GM19452 (cell line): ENCODE measurements around the gene ELF1.

Experiments
- ATAC-seq: cut with Tn5 transposase; IDR thresholded peaks from one replicate; pipeline ENCODE4 v1.9.1; 2021; ENCODE audit not compliant: unreplicated experiment

ELF1 gene

DNA sequence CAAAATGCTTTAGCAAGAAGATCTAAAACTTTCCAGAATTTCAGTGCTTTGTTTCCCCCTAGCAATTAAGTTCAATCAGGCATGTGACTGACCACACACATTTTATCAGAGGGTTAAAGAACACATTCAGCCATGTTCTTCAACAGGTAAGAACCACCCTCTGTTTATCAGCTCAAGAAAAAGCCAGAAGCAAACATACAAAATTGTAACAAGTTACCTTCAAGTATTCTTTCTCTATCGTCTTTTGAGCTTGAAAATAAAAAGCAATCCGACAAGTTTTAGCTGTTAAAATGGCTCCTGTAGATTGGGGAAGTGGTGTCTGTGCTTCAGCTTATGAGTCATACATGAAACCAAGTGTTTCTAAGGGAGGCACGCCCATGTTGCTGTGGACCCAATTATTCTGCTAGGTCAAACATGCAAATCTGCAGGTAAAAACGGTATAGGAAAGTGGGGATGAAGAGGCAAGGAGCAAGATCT lies at the start of gene ELF1:
Gene ELF1 (minus strand): TSS at position 306 of the 477 bp plus-strand sequence. CDS start 37,262 bp downstream, outside the sequence.
- ATAC-seq: peak; percentile 89

DNA sequence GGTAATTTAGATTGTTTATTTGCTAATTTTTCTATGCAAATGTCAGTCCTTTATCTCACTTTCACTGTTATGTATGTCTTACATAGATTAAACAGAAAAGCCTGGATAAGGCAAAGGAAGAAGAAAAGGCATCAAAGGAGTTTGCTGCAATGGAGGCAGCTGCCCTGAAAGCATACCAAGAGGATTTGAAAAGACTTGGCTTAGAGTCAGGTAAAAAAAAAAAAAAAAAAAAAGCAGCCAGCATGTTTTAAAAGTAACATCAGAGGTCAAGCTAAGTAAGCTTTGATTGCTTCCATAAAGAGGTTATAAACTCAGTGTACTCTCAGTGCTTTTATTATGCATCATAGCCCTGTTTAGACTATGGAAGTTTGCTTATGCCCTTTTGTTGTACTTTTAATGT lies 46.0 kb upstream of the ELF1 start:
- ATAC-seq: no peak

DNA sequence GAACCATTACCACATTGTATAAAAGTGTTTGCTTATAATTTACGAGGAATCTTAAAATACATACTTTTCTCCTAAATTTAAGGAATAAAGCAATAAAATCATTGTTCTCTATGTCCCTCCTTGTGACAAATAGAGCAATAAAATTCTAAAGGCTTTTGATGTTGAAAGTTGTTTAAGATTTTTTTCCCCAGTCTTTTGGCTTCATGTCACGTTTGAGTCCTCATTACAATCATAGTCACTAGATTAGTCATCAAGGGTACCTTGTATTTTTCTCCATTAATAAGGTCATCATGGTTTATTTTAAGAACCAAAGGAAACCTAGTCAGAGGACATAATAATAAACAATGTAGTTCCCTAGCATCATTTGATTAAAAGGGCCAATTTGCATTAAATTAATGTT lies 45.4 kb upstream of the ELF1 start:
- ATAC-seq: no peak

GRCh38 chr13:41061914-41062837 lies 43.1 kb upstream of the ELF1 start:
- ATAC-seq: peak; percentile 37

GRCh38 chr13:41061075-41061913 lies 42.2 kb upstream of the ELF1 start, which contains the start of gene WBP4:
Gene WBP4 (plus strand): TSS chr13:41061509. CDS start chr13:41061674, 165 bp downstream.
- peak; percentile 72 for ATAC-seq

- peak; percentile 28 for ATAC-seq
Measured at GRCh38 chr13:41060724-41061074, 41.6 kb upstream of the ELF1 start.

GRCh38 chr13:41060082-41060723 lies 41.1 kb upstream of the ELF1 start:
- ATAC-seq: peak; percentile 44

DNA sequence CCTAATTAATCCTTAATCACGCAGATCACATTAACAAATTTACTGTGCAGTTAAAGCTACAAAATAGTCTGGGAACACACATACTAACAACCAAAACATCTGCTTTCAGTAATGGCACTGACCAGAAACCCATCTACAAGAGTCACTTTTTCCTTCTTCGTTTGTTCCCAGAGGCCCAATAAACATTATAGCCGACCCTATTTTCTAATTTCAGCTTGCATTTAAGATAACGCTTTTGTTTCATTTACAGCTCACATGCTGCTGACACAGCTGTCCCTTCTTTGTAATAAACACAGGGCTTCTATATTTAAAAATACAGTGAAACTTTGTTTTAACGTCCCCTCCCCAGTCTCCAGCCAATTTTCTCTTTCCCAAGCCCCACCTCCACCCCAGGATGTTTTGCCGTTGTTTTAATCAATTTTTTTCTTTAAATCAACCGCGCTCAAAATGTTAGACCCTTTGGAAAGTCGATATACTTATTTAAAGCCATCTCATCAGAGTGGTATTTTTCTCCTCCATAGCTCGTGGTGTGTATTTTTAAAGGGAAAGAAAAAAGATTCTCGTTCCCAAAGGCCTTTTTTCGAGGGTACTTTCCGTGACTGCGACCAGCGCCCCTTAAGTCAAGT lies 40.5 kb upstream of the ELF1 start:
- no peak for ATAC-seq

GRCh38 chr13:41058295-41059070 lies 39.4 kb upstream of the ELF1 start:
- no peak for ATAC-seq

- no peak for ATAC-seq
Measured at GRCh38 chr13:41056826-41057711, 38.0 kb upstream of the ELF1 start.

- no peak for ATAC-seq
Measured at GRCh38 chr13:41056194-41056593, 37.1 kb upstream of the ELF1 start.

DNA sequence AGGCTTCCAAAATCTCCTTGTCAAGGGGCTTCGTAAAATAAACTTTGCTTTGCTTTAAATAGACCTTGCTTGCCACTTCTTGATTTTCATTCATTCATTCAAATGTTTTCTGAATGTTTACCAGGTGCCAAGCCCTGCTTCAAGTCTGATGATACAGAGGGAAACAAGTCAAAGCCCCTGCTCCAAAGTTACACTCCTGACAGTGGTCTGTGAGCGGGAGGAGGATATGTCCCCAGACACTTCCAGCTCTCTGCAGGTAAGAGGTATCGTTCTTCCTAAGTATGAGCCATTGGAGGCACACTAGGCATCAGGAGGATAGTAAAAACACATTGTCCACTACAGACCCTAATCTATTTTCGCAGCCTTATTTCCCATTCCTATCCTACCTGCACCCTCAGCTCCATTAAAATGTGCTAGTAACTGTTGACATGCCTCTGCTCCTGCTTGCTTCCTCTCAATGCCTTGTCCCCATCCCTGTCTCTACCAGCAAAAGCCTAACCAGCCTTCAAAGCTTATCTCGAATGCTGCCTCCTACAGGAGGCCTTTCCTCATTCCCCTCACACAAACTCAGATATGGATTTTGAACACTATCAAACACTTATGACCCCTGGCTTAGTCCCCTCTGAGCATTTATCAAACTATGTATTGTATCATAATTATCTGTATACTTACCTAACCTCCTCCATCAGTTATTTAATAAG lies 36.0 kb upstream of the ELF1 start:
- ATAC-seq: no peak

- ATAC-seq: no peak
Measured at GRCh38 chr13:41054212-41054877, 35.2 kb upstream of the ELF1 start.

- ATAC-seq: peak; percentile 87
Measured at GRCh38 chr13:41053384-41053826, 34.3 kb upstream of the ELF1 start.

GRCh38 chr13:41052441-41052840 lies 33.3 kb upstream of the ELF1 start:
- no peak for ATAC-seq

DNA sequence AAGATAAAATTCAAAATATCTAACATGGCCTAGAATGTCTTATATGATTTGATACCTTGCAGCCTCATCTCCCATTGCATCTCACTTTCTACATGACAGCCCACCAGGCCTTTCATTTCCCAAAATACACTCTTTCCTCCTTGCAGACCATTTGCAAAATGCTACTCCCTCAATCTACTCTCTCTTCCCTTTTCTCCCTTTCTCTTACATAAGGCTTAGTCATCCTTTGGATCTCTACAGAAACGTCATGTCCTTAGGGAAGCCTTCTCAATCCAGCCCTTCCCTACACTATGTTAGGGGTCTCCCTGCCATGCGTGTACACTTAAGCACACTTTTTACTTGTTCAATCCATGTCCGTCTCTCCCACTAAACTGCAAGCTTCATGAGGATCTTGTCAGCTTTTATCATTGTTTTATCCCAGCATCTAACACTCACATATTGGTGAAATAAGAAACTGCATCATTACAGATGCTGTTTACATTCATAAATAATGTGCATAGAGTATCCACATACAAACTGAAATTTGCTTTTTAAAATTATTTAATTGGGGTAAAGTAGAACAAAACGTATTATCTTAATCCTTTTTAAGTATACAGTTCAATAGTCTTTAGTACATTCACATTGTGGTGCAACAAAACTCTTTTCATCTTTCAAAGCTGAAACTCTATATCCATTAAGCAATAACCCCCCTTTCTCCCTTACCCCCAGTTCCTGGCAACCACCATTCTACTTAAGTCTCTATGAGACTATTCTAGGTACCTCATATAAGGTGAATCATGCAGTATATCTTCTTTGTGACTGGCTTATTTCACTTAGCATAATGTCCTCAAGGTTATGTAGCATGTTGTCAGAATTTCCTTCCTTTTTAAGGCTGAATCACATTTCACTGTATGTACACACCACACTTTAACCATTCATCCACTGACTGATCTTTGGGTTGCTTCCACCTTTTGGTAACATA lies 30.6 kb upstream of the ELF1 start:
- no peak for ATAC-seq

- ATAC-seq: no peak
Measured at GRCh38 chr13:41048640-41049039, 29.5 kb upstream of the ELF1 start.
